BLaER1 (cell line): ENCODE measurements around the gene B4GAT1.

ENCODE experiments used
- H3K27ac ChIP-seq: shearing (Covaris generic); formaldehyde crosslinking; 2 replicates; pipeline ENCODE4 v1.8.1; 2022
- H3K27me3 ChIP-seq: shearing (Covaris generic); formaldehyde crosslinking; 2 replicates; pipeline ENCODE4 v1.8.1; 2022
- H3K36me3 ChIP-seq: shearing (Covaris generic); formaldehyde crosslinking; 2 replicates; pipeline ENCODE4 v1.8.1; 2022
- H3K4me1 ChIP-seq: shearing (Covaris generic); formaldehyde crosslinking; 2 replicates; pipeline ENCODE4 v1.8.1; 2022
- H3K4me2 ChIP-seq: shearing (Covaris generic); formaldehyde crosslinking; 2 replicates; pipeline ENCODE4 v1.8.1; 2022
- H3K4me3 ChIP-seq: shearing (Covaris generic); formaldehyde crosslinking; 2 replicates; pipeline ENCODE4 v1.8.1; 2022
- H3K9ac ChIP-seq: shearing (Covaris generic); formaldehyde crosslinking; 2 replicates; pipeline ENCODE4 v1.8.1; 2022
- H3K9me3 ChIP-seq: shearing (Covaris generic); formaldehyde crosslinking; 2 replicates; pipeline ENCODE4 v1.8.1; 2022
- H4K20me1 ChIP-seq: shearing (Covaris generic); formaldehyde crosslinking; 2 replicates; pipeline ENCODE4 v1.8.1; 2022
- Cebpa-rat ChIP-seq: shearing (Covaris generic); IDR thresholded peaks from 2 replicates; pipeline ENCODE4 v1.8.1; 2022

Gene B4GAT1

DNA sequence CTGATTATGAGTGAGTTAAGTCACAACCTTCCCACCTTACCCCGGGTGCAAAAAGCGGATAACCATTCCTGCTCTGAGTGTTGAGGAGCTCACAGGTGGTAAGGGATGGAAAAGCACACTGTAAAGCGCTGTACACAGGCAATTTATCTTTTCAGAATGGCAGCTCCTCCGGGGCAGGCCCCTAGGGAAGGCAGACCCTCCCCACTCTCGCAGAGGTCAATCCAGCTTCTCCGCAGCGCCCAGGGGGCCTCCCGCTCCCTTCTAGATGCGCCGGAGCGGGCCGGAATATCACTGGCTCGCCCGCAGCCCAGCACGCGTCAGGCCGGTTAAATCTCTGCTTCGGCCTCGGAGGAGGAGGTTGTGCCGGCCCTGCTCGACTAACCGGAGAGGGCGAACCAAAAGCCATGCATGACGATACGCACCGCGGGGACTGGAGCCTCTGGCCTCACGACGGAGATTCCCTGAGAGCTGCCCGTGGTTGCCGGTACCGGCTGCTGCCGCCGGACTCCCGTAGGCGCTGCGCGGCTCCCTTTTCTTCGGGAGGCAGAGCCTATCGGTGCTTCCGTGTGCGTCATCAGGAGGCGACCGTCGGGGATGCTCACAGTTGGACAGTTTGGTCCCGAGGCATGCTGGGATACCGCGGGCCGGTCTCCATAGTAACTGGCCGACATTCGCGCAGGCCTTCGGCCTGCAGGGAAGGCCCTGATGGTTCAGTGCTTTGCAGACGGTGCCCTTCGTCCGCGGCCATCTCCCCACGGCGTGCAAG lies 2.7 kb downstream of the B4GAT1 start, which contains the start of gene BRMS1:
Gene BRMS1 (minus strand): TSS at position 555 of the 766 bp plus-strand sequence. CDS start 2,870 bp downstream, outside the sequence.
- peak within 1 kb of the TSS; percentile 89 for H3K9ac ChIP-seq
- H3K4me1 ChIP-seq, result peaks cover 50% of the 10 kb centered on the region
- no peaks in the 10 kb centered on the region for H3K27me3 ChIP-seq
- peaks cover 39% of the 10 kb centered on the region for H3K36me3 ChIP-seq
- no peaks in the 10 kb centered on the region for H3K9me3 ChIP-seq
- H3K4me3 ChIP-seq, result peak within 1 kb of the TSS; percentile 90
- TF ChIP-seq Cebpa-rat, result no peak
- peak within 1 kb of the TSS; percentile 82 for H3K27ac ChIP-seq
- peaks cover 19% of the 10 kb centered on the region for H4K20me1 ChIP-seq
- H3K4me2 ChIP-seq, result peak within 1 kb of the TSS; percentile 99

GRCh38 chr11:66343176-66343575 lies 4.3 kb downstream of the B4GAT1 start:
- no peak for TF ChIP-seq Cebpa-rat
- Histone ChIP-seq H3K4me1 (peaks cover 50% of the 10 kb centered on the region), H3K4me3 (no peak overlapping the region), H3K36me3 (peaks cover 54% of the 10 kb centered on the region), H4K20me1 (peaks cover 19% of the 10 kb centered on the region), H3K4me2 (peak overlapping the region; percentile 99; the same call in 1 of the 2 replicates), H3K27me3 (no peaks in the 10 kb centered on the region), H3K27ac (no peak overlapping the region), H3K9me3 (no peaks in the 10 kb centered on the region), H3K9ac (0 out of 2 replicates have a peak overlapping the region, but pooled peaks have one; percentile 4)

- Histone ChIP-seq H3K4me2 (no peak overlapping the region), H3K9me3 (no peaks in the 10 kb centered on the region), H4K20me1 (peaks cover 19% of the 10 kb centered on the region), H3K27ac (no peak overlapping the region), H3K36me3 (peaks cover 66% of the 10 kb centered on the region), H3K4me1 (peaks cover 58% of the 10 kb centered on the region), H3K27me3 (no peaks in the 10 kb centered on the region), H3K4me3 (no peak overlapping the region), H3K9ac (no peak overlapping the region)
- TF ChIP-seq Cebpa-rat, result no peak
These were observed 5.8 kb downstream of the B4GAT1 start for GRCh38 chr11:66341502-66342126.

DNA sequence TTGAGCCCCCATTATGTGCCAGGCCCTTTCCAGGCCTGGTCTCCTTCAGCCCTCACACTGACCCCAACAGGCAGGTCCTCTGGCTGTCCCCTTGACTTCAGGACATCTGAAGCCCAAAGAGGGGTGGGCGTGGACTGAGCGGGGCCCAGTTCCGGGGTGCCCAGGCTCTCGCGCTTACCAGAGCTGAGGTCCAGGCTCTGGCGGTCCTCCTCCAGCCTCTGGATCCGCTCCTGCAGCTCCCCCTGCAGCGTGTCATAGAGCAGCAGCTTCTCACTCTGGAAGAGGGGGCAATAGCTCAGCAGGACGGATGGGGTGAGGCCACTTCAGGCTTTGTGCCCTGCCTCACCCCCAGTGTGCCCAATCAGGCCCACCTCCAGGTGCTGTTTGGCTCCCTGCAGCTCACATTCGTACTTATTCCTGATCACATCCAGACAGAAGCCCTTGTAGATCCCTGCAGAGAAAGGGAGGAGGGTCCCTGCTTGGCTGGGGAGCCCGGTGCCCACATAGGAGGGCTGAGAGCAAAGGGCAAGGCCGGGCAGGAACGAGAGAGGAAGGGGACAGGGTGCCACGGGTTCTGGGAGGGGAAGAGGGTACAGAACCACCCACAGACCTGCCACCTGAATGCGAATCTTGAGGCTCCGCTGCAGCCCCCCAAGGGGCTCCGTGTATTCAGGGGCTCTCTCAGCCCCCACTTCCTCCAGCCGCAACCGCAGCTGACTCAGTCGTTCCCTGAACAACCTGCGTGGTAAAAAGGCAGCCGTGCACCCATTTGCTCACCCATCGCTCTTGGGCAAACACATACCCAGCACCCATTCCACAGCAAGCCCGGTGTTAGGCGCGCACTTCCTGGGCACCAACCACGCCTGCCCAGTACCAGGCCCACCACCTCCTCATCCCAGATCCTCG lies 6.6 kb downstream of the B4GAT1 start:
- TF ChIP-seq Cebpa-rat, result no peak
- peaks cover 66% of the 10 kb centered on the region for H3K36me3 ChIP-seq
- peaks cover 19% of the 10 kb centered on the region for H4K20me1 ChIP-seq
- no peak overlapping the region for H3K4me2 ChIP-seq
- H3K9ac ChIP-seq, result no peak overlapping the region
- peaks cover 58% of the 10 kb centered on the region for H3K4me1 ChIP-seq
- H3K9me3 ChIP-seq, result no peaks in the 10 kb centered on the region
- no peaks in the 10 kb centered on the region for H3K27me3 ChIP-seq
- no peak overlapping the region for H3K27ac ChIP-seq
- H3K4me3 ChIP-seq, result no peak overlapping the region

DNA sequence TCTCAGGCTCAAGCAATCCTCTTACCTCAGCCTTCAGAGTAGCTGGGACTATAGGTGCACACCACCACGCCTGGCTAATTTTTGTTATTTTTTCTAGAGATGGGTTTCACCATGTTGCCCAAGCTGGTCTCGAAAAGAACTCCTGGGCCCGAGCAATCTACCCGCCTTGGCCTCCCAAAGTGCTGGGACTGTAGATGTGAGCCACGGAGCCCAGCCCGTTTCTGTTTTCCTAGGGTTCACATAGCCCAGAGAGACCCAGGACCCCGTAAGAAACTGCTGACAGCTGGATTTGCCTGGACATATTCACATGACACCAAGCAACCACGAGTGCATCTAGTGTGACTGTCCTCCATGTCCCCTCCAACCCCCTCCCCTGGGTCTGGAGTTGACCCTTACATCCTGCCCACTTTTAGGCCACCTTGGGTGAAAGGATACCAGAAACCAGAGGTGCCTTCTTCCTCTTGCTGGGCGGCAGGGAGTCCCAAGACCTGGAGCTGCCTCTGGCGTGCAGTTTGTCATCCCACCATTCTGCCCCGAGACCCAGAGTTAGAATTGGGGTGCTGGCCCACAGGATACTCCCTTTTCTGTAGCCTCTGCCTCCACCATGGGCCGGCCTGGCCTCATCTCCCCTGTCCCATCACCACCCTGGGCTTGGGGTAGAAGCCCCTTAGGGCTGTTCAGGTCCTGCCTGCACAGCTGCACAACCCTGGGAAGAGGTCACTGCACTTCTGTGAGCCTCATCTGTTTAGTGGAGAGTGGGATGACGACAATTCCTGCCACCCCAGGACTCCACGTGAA lies 7.5 kb downstream of the B4GAT1 start:
- H3K4me2 ChIP-seq, result no peak overlapping the region
- no peaks in the 10 kb centered on the region for H3K9me3 ChIP-seq
- H3K4me1 ChIP-seq, result peaks cover 59% of the 10 kb centered on the region
- H3K4me3 ChIP-seq, result no peak overlapping the region
- no peak overlapping the region for H3K27ac ChIP-seq
- H4K20me1 ChIP-seq, result peaks cover 19% of the 10 kb centered on the region
- no peaks in the 10 kb centered on the region for H3K27me3 ChIP-seq
- peaks cover 66% of the 10 kb centered on the region for H3K36me3 ChIP-seq
- no peak overlapping the region for H3K9ac ChIP-seq
- no peak for TF ChIP-seq Cebpa-rat

DNA sequence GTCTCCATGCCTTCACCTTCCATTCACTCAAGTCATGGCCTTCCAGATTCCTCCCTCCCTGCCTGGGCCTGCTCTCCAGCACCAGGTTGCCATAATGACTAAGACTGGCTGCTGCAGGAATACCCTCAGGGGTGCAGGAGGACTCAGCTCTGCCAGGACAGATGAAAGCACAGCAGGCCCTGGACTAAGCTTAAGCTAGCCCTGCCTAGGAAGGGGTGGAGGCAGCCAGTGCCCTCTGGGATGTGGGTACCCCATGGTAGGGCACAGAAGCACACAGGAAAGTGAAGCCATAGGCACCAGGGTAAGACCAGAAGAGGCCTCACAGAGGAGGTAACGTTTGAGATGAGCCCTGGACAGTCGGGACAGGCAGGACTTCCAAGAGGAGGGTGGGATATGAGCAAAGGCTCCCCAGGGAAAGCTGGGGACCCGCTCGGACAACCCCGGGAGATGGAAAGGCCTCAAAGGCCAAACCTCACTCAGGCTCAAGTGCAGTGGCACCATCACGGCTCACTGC lies 8.2 kb downstream of the B4GAT1 start:
- H3K27me3 ChIP-seq, result no peaks in the 10 kb centered on the region
- TF ChIP-seq Cebpa-rat, result no peak
- H3K4me2 ChIP-seq, result no peak overlapping the region; the same call in 1 of the 2 replicates
- peak overlapping the region; percentile 28; the same call in 1 of the 2 replicates for H3K9ac ChIP-seq
- H3K27ac ChIP-seq, result no peak overlapping the region
- no peak overlapping the region for H3K4me3 ChIP-seq
- H4K20me1 ChIP-seq, result peaks cover 15% of the 10 kb centered on the region
- H3K36me3 ChIP-seq, result peaks cover 66% of the 10 kb centered on the region
- no peaks in the 10 kb centered on the region for H3K9me3 ChIP-seq
- H3K4me1 ChIP-seq, result peaks cover 64% of the 10 kb centered on the region

DNA sequence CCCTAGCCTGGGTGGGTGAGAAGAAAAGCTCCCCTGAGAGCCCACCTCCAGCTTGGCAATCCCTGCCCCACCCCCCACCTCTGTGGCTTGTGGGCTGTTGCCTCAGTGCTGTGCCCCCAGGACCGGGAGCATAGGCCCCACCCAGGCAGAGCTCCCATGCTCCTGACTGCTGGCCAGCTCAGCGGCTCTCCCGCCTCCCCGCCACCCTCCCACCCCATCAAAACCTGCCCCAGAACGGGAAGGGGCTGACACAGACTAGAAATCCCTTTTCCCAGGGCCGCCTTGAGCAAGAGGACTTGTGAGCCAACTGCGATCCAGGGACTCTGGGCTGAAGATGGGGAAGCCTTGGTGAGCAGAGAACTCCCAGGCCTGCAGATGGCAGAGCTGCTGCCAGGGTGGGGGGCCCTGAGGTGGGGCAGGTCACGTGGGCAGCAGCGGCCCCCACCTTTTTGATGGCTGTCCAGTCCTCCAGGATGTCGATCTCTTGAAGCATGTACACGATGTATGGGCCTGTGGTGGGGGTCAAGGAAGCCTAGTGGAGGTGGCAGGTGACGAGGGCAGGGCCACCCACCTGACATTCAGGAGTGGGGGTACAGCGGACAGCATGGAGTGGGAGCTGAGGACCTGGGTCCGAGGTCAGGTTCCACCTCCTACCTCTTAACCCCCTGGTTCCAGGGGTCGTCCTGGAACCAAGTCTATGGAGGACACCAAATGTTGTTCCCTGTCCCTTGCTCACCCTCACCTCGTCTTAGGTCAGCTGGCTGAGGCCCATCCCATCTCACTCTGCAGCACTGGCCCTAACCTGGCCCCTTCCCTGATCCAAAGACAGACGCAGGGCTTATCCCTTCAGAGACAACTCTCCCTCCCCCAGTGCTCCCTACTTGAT lies 8.9 kb downstream of the B4GAT1 start:
- Histone ChIP-seq H3K4me2 (peak overlapping the region; percentile 97), H3K9me3 (no peaks in the 10 kb centered on the region), H3K27me3 (no peaks in the 10 kb centered on the region), H3K36me3 (peaks cover 64% of the 10 kb centered on the region), H3K27ac (peak overlapping the region; percentile 77), H3K4me3 (no peak overlapping the region), H3K9ac (peak overlapping the region; percentile 28; the same call in 1 of the 2 replicates), H4K20me1 (peaks cover 8% of the 10 kb centered on the region; the same call in 1 of the 2 replicates), H3K4me1 (peaks cover 64% of the 10 kb centered on the region)
- no peak for TF ChIP-seq Cebpa-rat
